ENCODE data around the gene CORO1C. TPM values are rescaled to one million over a fixed set of nuclear protein-coding genes. Genes with fewer than 3 reads are reported as not detected.

CORO1C gene
- total RNA-seq, 1 donor from 2014 or later = 190 TPM

GRCh38 chr12:108696996-108697290, 34.4 kb downstream of the CORO1C start:
- DNase-seq (ENCODE audit: low read depth in 2 of 2) = no peak

GRCh38 chr12:108696111-108696995, 35.0 kb downstream of the CORO1C start:
- no peak for DNase-seq (ENCODE audit: low read depth in 2 of 2)

- peak in 1 of 2 donors; percentile 51 for DNase-seq (ENCODE audit: low read depth in 2 of 2)
Measured at GRCh38 chr12:108694812-108695278, 36.5 kb downstream of the CORO1C start.

- DNase-seq (ENCODE audit: low read depth in 2 of 2) = no peak
Measured at GRCh38 chr12:108693751-108694150, 37.6 kb downstream of the CORO1C start.

- no peak for DNase-seq (ENCODE audit: low read depth in 2 of 2)
Measured at GRCh38 chr12:108693186-108693730, 38.1 kb downstream of the CORO1C start.

- peak in 1 of 2 donors; percentile 62 for DNase-seq (ENCODE audit: low read depth in 2 of 2)
Measured at GRCh38 chr12:108691998-108692808, 39.1 kb downstream of the CORO1C start.

- peak; percentile 98 to 99 for DNase-seq (ENCODE audit: low read depth in 2 of 2)
Measured at GRCh38 chr12:108691175-108691997, 39.9 kb downstream of the CORO1C start.

GRCh38 chr12:108690542-108691174, 40.7 kb downstream of the CORO1C start:
- DNase-seq (ENCODE audit: low read depth in 2 of 2) = no peak

GRCh38 chr12:108690191-108690518, 41.2 kb downstream of the CORO1C start:
- DNase-seq (ENCODE audit: low read depth in 2 of 2) = no peak

GRCh38 chr12:108689314-108690190, 41.8 kb downstream of the CORO1C start:
- peak; percentile 78 to 91 for DNase-seq (ENCODE audit: low read depth in 2 of 2)

- no peak for DNase-seq (ENCODE audit: low read depth in 2 of 2)
Measured at GRCh38 chr12:108686780-108687179, 44.5 kb downstream of the CORO1C start.

GRCh38 chr12:108685469-108686260, 45.7 kb downstream of the CORO1C start:
- DNase-seq (ENCODE audit: low read depth in 2 of 2) = peak; percentile 89 to 92

GRCh38 chr12:108683906-108684556, 47.3 kb downstream of the CORO1C start:
- DNase-seq (ENCODE audit: low read depth in 2 of 2) = no peak

GRCh38 chr12:108681317-108681716, 50.0 kb downstream of the CORO1C start:
- DNase-seq (ENCODE audit: low read depth in 2 of 2) = no peak

GRCh38 chr12:108679106-108679681, 52.1 kb downstream of the CORO1C start:
- no peak for DNase-seq (ENCODE audit: low read depth in 2 of 2)

- DNase-seq (ENCODE audit: low read depth in 2 of 2) = no peak
Measured at GRCh38 chr12:108678104-108678730, 53.1 kb downstream of the CORO1C start.

GRCh38 chr12:108677381-108677780, 53.9 kb downstream of the CORO1C start:
- DNase-seq (ENCODE audit: low read depth in 2 of 2) = no peak

- no peak for DNase-seq (ENCODE audit: low read depth in 2 of 2)
Measured at GRCh38 chr12:108676707-108677106, 54.6 kb downstream of the CORO1C start.
